HepG2 (cell line): ENCODE data around the gene RILPL1. TPM values are rescaled to one million over a fixed set of nuclear protein-coding genes. Genes with fewer than 3 reads are reported as not detected.

ENCODE experiments used
- ARNTL ChIP-seq: sonication (generic); formaldehyde crosslinking; IDR thresholded peaks from 2 replicates; pipeline ENCODE4 v1.4.0; 2020; ENCODE audit warnings: mild to moderate bottlenecking, missing genetic modification reagents
- BATF2 ChIP-seq: sonication (generic); formaldehyde crosslinking; IDR thresholded peaks from 2 replicates; pipeline ENCODE4 v1.8.0; 2022; ENCODE audit warnings: mild to moderate bottlenecking, missing genetic modification reagents, moderate library complexity
- CAMTA2 ChIP-seq: sonication (generic); formaldehyde crosslinking; IDR thresholded peaks from 2 replicates; pipeline ENCODE4 v1.4.0; 2020; ENCODE audit warnings: mild to moderate bottlenecking, missing genetic modification reagents, borderline replicate concordance
- HNF1B ChIP-seq: sonication (generic); formaldehyde crosslinking; IDR thresholded peaks from 2 replicates; pipeline ENCODE4 v1.5.1; 2020; ENCODE audit warnings: mild to moderate bottlenecking, moderate library complexity, missing genetic modification reagents
- HNRNPUL1 ChIP-seq: fragments of 200-400 bp; formaldehyde crosslinking; IDR thresholded peaks from 2 replicates; pipeline ENCODE4 v1.6.1; 2017; ENCODE audit warnings: low read depth, mild to moderate bottlenecking, low read length, moderate library complexity
- KAT8 ChIP-seq: IDR thresholded peaks from 2 replicates; pipeline ENCODE4 v1.6.1; 2016; ENCODE audit warnings: missing genetic modification reagents, missing compliant biosample characterization
- MAFF ChIP-seq: IDR thresholded peaks from 2 replicates; pipeline ENCODE4 v1.6.1; 2011; ENCODE audit warnings: low read depth, low read length, improper control_type of control experiment
- NR2C2 ChIP-seq: sonication (generic); formaldehyde crosslinking; IDR thresholded peaks from 2 replicates; pipeline ENCODE4 v1.4.0; 2020; ENCODE audit warnings: missing genetic modification reagents, mild to moderate bottlenecking, moderate library complexity, borderline replicate concordance
- PATZ1 ChIP-seq: sonication (generic); formaldehyde crosslinking; IDR thresholded peaks from 2 replicates; pipeline ENCODE4 v1.4.0; 2020; ENCODE audit warnings: missing genetic modification reagents
- RAD51 ChIP-seq: fragments of 450-650 bp; IDR thresholded peaks from 2 replicates; pipeline ENCODE4 v1.6.1; 2016; ENCODE audit warnings: borderline replicate concordance
- TAF1 ChIP-seq: sonication (generic); formaldehyde crosslinking; IDR thresholded peaks from 2 replicates; pipeline ENCODE4 v1.4.0; 2020; ENCODE audit warnings: missing genetic modification reagents
- THRA ChIP-seq: sonication (generic); formaldehyde crosslinking; IDR thresholded peaks from 2 replicates; pipeline ENCODE4 v1.4.0; 2020; ENCODE audit warnings: missing genetic modification reagents, borderline replicate concordance
- TOPORS ChIP-seq: sonication (generic); formaldehyde crosslinking; IDR thresholded peaks from 2 replicates; pipeline ENCODE4 v1.8.0; 2023; ENCODE audit warnings: mild to moderate bottlenecking, missing genetic modification reagents
- ZNF143 ChIP-seq: sonication (generic); formaldehyde crosslinking; IDR thresholded peaks from 2 replicates; pipeline ENCODE4 v1.4.0; 2020; ENCODE audit warnings: missing genetic modification reagents
- ZNF564 ChIP-seq: sonication (generic); formaldehyde crosslinking; IDR thresholded peaks from 2 replicates; pipeline ENCODE4 v1.8.1; 2023; ENCODE audit warnings: mild to moderate bottlenecking, missing genetic modification reagents
- ZNF614 ChIP-seq: IDR thresholded peaks from 2 replicates; pipeline ENCODE4 v1.6.1; 2018; ENCODE audit warnings: missing biosample characterization, missing genetic modification reagents, inconsistent platforms, borderline replicate concordance
- polyA plus RNA-seq, 8 experiments: library from polyadenylated mRNA; depleted of rRNA in 3 of 8; stranded (reverse) in 7 of 8; unstranded in 1 of 8; fragments of >200 nt; fragmentation: Illumina TruSeq in 4 of 8; extraction: Trizol in 4 of 8; gene quantifications; 2 replicates each; pipeline versions ENCODE4 v1.2.1 to v1.2.3, GENCODE V29; 2011 to 2016; ENCODE audit warnings: low read depth in 4 of 8, missing spikeins in 1 of 8, mixed read lengths in 1 of 8; ENCODE audit not compliant: insufficient read depth in 1 of 8
- total RNA-seq, 5 experiments: library from RNA; depleted of rRNA; stranded (reverse); fragments of >200 nt; fragmentation: Illumina TruSeq; extraction: Trizol; gene quantifications; 2 replicates each; pipeline ENCODE4 v1.2.3, GENCODE V29; 2016; ENCODE audit warnings: low read depth in 1 of 5

RILPL1 gene
- total and polyA plus RNA-seq, 2 of the 13 experiments (the other 11 are each of a cell fraction or from before 2014, with no cell fraction given), result 5.8 to 28.4 TPM

- TF ChIP-seq RAD51, result peak; percentile 52
- TF ChIP-seq ZNF614 (CRISPR knock-in tag), result peak; percentile 51; the same call in 1 of the 2 replicates
- TF ChIP-seq ARNTL (CRISPR knock-in tag), result no peak
- no peak for TF ChIP-seq THRA (CRISPR knock-in tag)
- TF ChIP-seq TAF1, result 0 out of 2 replicates have a peak, but pooled peaks have one; percentile 5
- peak; percentile 92 for TF ChIP-seq KAT8 (CRISPR knock-in tag)
- peak; percentile 53; the same call in 1 of the 2 replicates for TF ChIP-seq MAFF
- no peak for TF ChIP-seq BATF2 (CRISPR knock-in tag)
- peak; percentile 93 for TF ChIP-seq ZNF143 (CRISPR knock-in tag)
- TF ChIP-seq NR2C2 (CRISPR knock-in tag), result 0 out of 2 replicates have a peak, but pooled peaks have one; percentile 15
- peak; percentile 50 for TF ChIP-seq HNF1B (CRISPR knock-in tag)
- TF ChIP-seq TOPORS (CRISPR knock-in tag), result no peak
- peak; percentile 51 for TF ChIP-seq PATZ1 (CRISPR knock-in tag)
- no peak for TF ChIP-seq HNRNPUL1
- no peak for TF ChIP-seq ZNF564
- no peak for TF ChIP-seq CAMTA2 (CRISPR knock-in tag)
Observed at GRCh38 chr12:123571343-123571813, 37.9 kb upstream of the RILPL1 start (continued).
